GM12878 (cell line): ENCODE results near the gene RPS23. TPM values are rescaled to one million over a fixed set of nuclear protein-coding genes. Genes with fewer than 3 reads are reported as not detected.

Experiments used
- BHLHE40 ChIP-seq, 2 experiments: fragments of 450-650 bp in 1 of 2; IDR thresholded peaks; 2 replicates each; pipeline ENCODE4 v1.6.1; 2011 to 2017; ENCODE audit warnings: low read depth in 2 of 2, borderline replicate concordance in 1 of 2, improper control_type of control experiment in 1 of 2, low read length in 1 of 2, mild to moderate bottlenecking in 1 of 2
- CEBPB ChIP-seq, 2 experiments: fragments of 150-350 bp in 1 of 2; IDR thresholded peaks; 2 replicates each; pipeline ENCODE4 v1.6.1; 2012 to 2014; ENCODE audit warnings: low read depth in 2 of 2, low read length in 2 of 2, borderline replicate concordance in 1 of 2, inconsistent platforms in 1 of 2
- ESRRA ChIP-seq: IDR thresholded peaks from 2 replicates; pipeline ENCODE4 v1.6.1; 2012; ENCODE audit warnings: mild to moderate bottlenecking, low read length, improper control_type of control experiment
- FOXM1 ChIP-seq: IDR thresholded peaks from 2 replicates; pipeline ENCODE4 v1.6.1; 2012; ENCODE audit warnings: low read depth, mild to moderate bottlenecking, inconsistent platforms, low read length, moderate library complexity
- GATAD2B ChIP-seq: fragments of 450-650 bp; conservative IDR thresholded peaks from 2 replicates; pipeline ENCODE4 v1.6.1; 2017; ENCODE audit warnings: low read depth, mild to moderate bottlenecking, moderate library complexity
- HCFC1 ChIP-seq: fragments of 150-350 bp; IDR thresholded peaks from 2 replicates; pipeline ENCODE4 v1.6.1; 2014; ENCODE audit warnings: low read length
- HDGF ChIP-seq: fragments of 450-650 bp; IDR thresholded peaks from 2 replicates; pipeline ENCODE4 v1.6.1; 2016; ENCODE audit warnings: antibody characterized with exemption
- KAT2A ChIP-seq: conservative IDR thresholded peaks from 2 replicates; pipeline ENCODE4 v1.6.1; 2011; ENCODE audit warnings: low read depth, low read length; ENCODE audit not compliant: control insufficient read depth
- NR2C2 ChIP-seq: IDR thresholded peaks from 2 replicates; pipeline ENCODE4 v1.6.1; 2011; ENCODE audit warnings: borderline replicate concordance, low read depth; ENCODE audit not compliant: control insufficient read depth, insufficient read length
- PAX8 ChIP-seq: fragments of 450-650 bp; IDR thresholded peaks from 2 replicates; pipeline ENCODE4 v1.6.1; 2017; ENCODE audit warnings: mild to moderate bottlenecking, moderate library complexity
- POLR2AphosphoS2 ChIP-seq: IDR thresholded peaks from 2 replicates; pipeline ENCODE4 v1.6.1; 2011; ENCODE audit warnings: low read depth, mild to moderate bottlenecking, low read length, improper control_type of control experiment, moderate library complexity
- POLR2AphosphoS5 ChIP-seq: IDR thresholded peaks from 2 replicates; pipeline ENCODE4 v1.6.1; 2011; ENCODE audit warnings: mild to moderate bottlenecking, low read length, inconsistent platforms
- SIN3A ChIP-seq: IDR thresholded peaks from 2 replicates; pipeline ENCODE4 v1.6.1; 2012; ENCODE audit warnings: low read depth, low read length, improper control_type of control experiment
- STAT1 ChIP-seq: fragments of 450-650 bp; conservative IDR thresholded peaks from 2 replicates; pipeline ENCODE4 v1.6.1; 2014; ENCODE audit warnings: antibody characterized with exemption, mild to moderate bottlenecking
- TAF1 ChIP-seq: IDR thresholded peaks from 2 replicates; pipeline ENCODE4 v1.6.1; 2011; ENCODE audit warnings: mild to moderate bottlenecking, low read depth, low read length, borderline replicate concordance
- TCF12 ChIP-seq: IDR thresholded peaks from 2 replicates; pipeline ENCODE4 v1.6.1; 2011; ENCODE audit warnings: low read depth, mild to moderate bottlenecking, low read length
- polyA plus RNA-seq, 11 experiments: library from polyadenylated mRNA; depleted of rRNA in 4 of 11; unstranded in 6 of 11; stranded (reverse) in 5 of 11; fragments of >200 nt; fragmentation: Nextera tagmentation in 4 of 11; fragmentation: Illumina TruSeq in 1 of 11; extraction: Ambion mirVana in 4 of 11; extraction: Trizol in 1 of 11; gene quantifications; 1 replicate in 1 of 11; 2 replicates in 10 of 11; pipeline versions ENCODE4 v1.2.1 to v1.2.3, GENCODE V29; 2011 to 2016; ENCODE audit warnings: inconsistent platforms in 2 of 11, missing spikeins in 2 of 11, low read depth in 1 of 11
- total RNA-seq, 4 experiments: library from RNA; depleted of rRNA in 3 of 4; stranded (reverse); fragments of >200 nt in 3 of 4; fragmentation: Illumina TruSeq in 1 of 4; extraction: Trizol in 1 of 4; gene quantifications; 2 replicates each; pipeline versions ENCODE4 v1.2.1 to v1.2.3, GENCODE V29; 2013 to 2021
- TF ChIP-seq, protein P1 (sequence below): IDR thresholded peaks from 2 replicates; pipeline ENCODE4 v1.6.1; 2012; ENCODE audit warnings: low read length, inconsistent platforms
- TF ChIP-seq, protein P2 (sequence below): IDR thresholded peaks from 2 replicates; pipeline ENCODE4 v1.6.1; 2012; ENCODE audit warnings: mild to moderate bottlenecking, low read depth, low read length
- TF ChIP-seq, protein P3 (sequence below): fragments of 450-650 bp; IDR thresholded peaks from 2 replicates; pipeline ENCODE4 v1.6.1; 2017; ENCODE audit warnings: mild to moderate bottlenecking
- TF ChIP-seq, protein P4 (sequence below): fragments of 450-650 bp; conservative IDR thresholded peaks from 2 replicates; pipeline ENCODE4 v1.6.1; 2017; ENCODE audit warnings: mild to moderate bottlenecking, moderate library complexity

The RPS23 gene
- total and polyA plus RNA-seq, 10 of the 15 experiments (the other 5 are each of a cell fraction or from before 2014, with no cell fraction given): 2,489 to 8,145 (median 5,256) TPM

DNA sequence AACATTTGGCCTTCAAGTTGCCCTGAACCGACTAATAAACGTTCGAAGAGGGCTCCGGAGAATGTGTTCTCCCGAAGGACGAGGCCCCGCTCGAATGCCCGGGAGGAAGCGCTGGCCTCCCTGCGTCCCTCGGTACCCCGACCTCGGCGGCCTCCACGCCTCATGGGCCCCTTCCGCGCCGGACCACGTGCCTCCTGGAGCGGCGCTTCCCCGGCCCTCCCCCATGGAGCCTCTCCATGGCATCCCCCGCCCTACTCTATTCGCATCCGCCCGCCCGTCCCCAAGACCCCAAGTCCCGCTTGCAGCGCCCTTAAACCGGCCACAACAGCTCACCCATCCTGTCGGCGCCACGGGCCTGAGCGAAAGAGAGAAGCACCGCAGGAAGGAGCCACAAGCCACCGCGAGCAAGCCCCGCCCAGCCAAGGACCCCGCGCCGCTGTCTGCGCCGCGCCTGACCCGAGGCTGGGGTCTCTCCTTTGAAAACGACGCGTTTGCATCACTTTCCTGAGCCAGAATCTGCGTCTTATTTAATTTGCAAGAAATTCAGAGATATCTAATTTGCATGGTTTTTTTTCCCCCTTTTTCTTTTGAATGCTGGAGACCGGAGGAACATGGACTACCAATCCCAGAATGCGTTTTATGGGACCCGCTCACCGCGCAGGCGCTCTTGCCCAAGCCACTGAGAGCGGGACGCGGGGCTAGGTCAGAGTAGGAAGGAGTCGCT, at the start of gene RPS23 (continued):
- TF ChIP-seq STAT1: peak; percentile 92
- TF ChIP-seq, protein P1, sequence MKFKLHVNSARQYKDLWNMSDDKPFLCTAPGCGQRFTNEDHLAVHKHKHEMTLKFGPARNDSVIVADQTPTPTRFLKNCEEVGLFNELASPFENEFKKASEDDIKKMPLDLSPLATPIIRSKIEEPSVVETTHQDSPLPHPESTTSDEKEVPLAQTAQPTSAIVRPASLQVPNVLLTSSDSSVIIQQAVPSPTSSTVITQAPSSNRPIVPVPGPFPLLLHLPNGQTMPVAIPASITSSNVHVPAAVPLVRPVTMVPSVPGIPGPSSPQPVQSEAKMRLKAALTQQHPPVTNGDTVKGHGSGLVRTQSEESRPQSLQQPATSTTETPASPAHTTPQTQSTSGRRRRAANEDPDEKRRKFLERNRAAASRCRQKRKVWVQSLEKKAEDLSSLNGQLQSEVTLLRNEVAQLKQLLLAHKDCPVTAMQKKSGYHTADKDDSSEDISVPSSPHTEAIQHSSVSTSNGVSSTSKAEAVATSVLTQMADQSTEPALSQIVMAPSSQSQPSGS: no peak
- TF ChIP-seq, protein P2, sequence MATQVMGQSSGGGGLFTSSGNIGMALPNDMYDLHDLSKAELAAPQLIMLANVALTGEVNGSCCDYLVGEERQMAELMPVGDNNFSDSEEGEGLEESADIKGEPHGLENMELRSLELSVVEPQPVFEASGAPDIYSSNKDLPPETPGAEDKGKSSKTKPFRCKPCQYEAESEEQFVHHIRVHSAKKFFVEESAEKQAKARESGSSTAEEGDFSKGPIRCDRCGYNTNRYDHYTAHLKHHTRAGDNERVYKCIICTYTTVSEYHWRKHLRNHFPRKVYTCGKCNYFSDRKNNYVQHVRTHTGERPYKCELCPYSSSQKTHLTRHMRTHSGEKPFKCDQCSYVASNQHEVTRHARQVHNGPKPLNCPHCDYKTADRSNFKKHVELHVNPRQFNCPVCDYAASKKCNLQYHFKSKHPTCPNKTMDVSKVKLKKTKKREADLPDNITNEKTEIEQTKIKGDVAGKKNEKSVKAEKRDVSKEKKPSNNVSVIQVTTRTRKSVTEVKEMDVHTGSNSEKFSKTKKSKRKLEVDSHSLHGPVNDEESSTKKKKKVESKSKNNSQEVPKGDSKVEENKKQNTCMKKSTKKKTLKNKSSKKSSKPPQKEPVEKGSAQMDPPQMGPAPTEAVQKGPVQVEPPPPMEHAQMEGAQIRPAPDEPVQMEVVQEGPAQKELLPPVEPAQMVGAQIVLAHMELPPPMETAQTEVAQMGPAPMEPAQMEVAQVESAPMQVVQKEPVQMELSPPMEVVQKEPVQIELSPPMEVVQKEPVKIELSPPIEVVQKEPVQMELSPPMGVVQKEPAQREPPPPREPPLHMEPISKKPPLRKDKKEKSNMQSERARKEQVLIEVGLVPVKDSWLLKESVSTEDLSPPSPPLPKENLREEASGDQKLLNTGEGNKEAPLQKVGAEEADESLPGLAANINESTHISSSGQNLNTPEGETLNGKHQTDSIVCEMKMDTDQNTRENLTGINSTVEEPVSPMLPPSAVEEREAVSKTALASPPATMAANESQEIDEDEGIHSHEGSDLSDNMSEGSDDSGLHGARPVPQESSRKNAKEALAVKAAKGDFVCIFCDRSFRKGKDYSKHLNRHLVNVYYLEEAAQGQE: no peak
- no peak; the same call in 1 of the 2 replicates for TF ChIP-seq HDGF
- peak; percentile 93 for TF ChIP-seq TAF1
- TF ChIP-seq, protein P3, sequence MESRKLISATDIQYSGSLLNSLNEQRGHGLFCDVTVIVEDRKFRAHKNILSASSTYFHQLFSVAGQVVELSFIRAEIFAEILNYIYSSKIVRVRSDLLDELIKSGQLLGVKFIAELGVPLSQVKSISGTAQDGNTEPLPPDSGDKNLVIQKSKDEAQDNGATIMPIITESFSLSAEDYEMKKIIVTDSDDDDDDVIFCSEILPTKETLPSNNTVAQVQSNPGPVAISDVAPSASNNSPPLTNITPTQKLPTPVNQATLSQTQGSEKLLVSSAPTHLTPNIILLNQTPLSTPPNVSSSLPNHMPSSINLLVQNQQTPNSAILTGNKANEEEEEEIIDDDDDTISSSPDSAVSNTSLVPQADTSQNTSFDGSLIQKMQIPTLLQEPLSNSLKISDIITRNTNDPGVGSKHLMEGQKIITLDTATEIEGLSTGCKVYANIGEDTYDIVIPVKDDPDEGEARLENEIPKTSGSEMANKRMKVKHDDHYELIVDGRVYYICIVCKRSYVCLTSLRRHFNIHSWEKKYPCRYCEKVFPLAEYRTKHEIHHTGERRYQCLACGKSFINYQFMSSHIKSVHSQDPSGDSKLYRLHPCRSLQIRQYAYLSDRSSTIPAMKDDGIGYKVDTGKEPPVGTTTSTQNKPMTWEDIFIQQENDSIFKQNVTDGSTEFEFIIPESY: peak; percentile 78; the same call in 1 of the 2 replicates
- TF ChIP-seq ESRRA: peak; percentile 43; the same call in 1 of the 2 replicates
- peak; percentile 77 for TF ChIP-seq HCFC1
- TF ChIP-seq NR2C2: no peak
- TF ChIP-seq POLR2AphosphoS5: peak; percentile 98
- peak; percentile 86; the same call in 1 of the 2 replicates for TF ChIP-seq SIN3A
- peak; percentile 93 for TF ChIP-seq POLR2AphosphoS2
- TF ChIP-seq GATAD2B: no peak
- TF ChIP-seq TCF12: peak; percentile 58; the same call in 1 of the 2 replicates
- no peak for TF ChIP-seq PAX8
- TF ChIP-seq, protein P4, sequence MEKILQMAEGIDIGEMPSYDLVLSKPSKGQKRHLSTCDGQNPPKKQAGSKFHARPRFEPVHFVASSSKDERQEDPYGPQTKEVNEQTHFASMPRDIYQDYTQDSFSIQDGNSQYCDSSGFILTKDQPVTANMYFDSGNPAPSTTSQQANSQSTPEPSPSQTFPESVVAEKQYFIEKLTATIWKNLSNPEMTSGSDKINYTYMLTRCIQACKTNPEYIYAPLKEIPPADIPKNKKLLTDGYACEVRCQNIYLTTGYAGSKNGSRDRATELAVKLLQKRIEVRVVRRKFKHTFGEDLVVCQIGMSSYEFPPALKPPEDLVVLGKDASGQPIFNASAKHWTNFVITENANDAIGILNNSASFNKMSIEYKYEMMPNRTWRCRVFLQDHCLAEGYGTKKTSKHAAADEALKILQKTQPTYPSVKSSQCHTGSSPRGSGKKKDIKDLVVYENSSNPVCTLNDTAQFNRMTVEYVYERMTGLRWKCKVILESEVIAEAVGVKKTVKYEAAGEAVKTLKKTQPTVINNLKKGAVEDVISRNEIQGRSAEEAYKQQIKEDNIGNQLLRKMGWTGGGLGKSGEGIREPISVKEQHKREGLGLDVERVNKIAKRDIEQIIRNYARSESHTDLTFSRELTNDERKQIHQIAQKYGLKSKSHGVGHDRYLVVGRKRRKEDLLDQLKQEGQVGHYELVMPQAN: peak; percentile 72; the same call in 1 of the 2 replicates
- TF ChIP-seq FOXM1: peak; percentile 63; the same call in 1 of the 2 replicates
- no peak for TF ChIP-seq CEBPB (IDR thresholded peaks at IDR 0.05; ENCODE audit: borderline replicate concordance in 1 of 2, low read depth in 2 of 2, low read length in 2 of 2)
- TF ChIP-seq KAT2A: no peak
- peak in 1 of 2 experiments; percentile 34; a peak in 3 of 4 replicates for TF ChIP-seq BHLHE40 (IDR thresholded peaks at IDR 0.05; ENCODE audit: borderline replicate concordance in 1 of 2, low read depth in 2 of 2, low read length in 1 of 2)
